Epithelial cell of esophagus (primary cell): ENCODE results near the gene C19orf38.

ENCODE experiments used
- DNase-seq: peaks from one replicate; pipeline ENCODE4 v3.0.0; 2010; ENCODE audit warnings: low read depth
- H3K4me3 ChIP-seq: 2 replicates; pipeline ENCODE4 v1.5.1; 2011; ENCODE audit warnings: mild to moderate bottlenecking, low read length, control low read depth
- TF ChIP-seq, protein P1 (sequence below): IDR thresholded peaks from 2 replicates; pipeline ENCODE4 v1.5.1; 2011; ENCODE audit warnings: low read depth, mild to moderate bottlenecking, low read length, control low read depth, inconsistent platforms; ENCODE audit not compliant: insufficient read depth; ENCODE audit errors: missing control alignments

The C19orf38 gene, protein sequence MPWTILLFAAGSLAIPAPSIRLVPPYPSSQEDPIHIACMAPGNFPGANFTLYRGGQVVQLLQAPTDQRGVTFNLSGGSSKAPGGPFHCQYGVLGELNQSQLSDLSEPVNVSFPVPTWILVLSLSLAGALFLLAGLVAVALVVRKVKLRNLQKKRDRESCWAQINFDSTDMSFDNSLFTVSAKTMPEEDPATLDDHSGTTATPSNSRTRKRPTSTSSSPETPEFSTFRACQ

DNA sequence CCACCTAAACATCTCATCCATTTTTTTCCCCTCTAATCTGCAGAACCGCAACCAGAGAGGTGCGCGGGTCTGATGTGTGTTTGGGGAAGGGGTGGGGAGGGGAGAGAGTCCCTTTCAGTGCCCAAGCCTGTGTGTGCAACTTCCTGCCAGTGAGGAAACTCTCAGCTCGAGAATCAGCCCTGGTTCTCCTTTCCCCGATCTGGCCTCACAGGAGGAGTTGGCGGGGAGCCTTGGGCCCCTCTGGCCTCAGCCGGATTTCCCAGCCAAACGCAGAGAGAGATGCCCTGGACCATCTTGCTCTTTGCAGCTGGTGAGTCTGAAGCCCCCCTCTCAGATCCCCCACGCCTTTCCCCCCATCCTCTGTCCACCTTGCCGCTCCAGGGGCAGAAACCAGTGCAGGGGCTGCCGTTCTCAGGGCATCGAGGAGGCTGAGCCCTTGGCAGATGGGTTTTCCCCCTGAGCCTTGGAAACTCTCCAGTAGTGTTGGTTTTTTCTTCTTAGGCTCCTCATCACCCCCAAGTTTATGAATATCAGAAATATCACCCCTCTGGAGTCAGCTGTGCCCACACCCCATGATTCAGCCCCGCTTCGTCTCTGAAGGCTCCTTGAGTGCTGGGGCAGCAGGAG, at the start of gene C19orf38:
Gene C19orf38 (plus strand): TSS at position 186 of the 627 bp plus-strand sequence. CDS start 94 bp downstream, at position 280.
- DNase-seq: no peak
- TF ChIP-seq, protein P1, sequence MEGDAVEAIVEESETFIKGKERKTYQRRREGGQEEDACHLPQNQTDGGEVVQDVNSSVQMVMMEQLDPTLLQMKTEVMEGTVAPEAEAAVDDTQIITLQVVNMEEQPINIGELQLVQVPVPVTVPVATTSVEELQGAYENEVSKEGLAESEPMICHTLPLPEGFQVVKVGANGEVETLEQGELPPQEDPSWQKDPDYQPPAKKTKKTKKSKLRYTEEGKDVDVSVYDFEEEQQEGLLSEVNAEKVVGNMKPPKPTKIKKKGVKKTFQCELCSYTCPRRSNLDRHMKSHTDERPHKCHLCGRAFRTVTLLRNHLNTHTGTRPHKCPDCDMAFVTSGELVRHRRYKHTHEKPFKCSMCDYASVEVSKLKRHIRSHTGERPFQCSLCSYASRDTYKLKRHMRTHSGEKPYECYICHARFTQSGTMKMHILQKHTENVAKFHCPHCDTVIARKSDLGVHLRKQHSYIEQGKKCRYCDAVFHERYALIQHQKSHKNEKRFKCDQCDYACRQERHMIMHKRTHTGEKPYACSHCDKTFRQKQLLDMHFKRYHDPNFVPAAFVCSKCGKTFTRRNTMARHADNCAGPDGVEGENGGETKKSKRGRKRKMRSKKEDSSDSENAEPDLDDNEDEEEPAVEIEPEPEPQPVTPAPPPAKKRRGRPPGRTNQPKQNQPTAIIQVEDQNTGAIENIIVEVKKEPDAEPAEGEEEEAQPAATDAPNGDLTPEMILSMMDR: no peak
- H3K4me3 ChIP-seq: no peak within 1 kb of the TSS

DNA sequence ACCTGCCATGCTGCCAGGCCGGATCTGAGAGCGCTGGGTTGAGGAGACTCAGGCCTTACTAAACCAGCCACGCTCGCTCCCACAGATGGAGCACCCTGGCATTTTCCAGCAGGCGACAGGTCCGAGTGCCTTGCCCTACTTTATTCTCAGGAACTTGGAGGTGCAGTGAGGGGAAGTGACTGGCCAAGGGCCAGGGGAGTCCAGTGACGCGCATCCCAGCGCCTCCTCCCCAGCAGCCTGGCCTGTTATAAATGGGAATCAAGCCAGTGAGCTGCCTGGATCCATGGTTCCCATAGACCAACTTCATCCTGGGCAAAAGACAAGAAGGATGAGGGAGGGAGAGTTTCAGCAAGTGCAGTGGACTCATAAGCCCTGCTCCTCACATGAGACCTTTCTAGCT, 47.7 kb upstream of the C19orf38 start:
- H3K4me3 ChIP-seq: no peak overlapping the region
- TF ChIP-seq, protein P1: no peak
- no peak for DNase-seq

DNA sequence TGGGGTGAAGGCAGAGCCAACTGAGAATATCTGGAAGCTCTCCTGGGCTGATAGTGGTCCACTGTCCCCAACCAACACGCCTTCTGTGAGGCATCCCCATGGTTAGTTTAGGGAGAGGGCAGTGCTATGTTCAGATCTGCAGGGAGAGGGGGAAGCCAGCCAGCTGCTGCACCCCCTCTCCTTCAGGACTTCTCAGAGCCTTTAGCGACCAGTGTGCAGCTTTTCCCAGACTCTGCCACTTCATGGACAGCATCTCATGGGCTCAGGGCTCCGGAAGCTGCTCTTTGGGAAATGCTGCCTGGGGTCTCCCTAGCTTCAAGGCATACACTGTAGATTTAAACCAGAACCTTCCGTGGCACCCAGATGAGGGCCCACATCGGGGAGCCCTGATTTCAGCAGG, 45.7 kb upstream of the C19orf38 start:
- DNase-seq: no peak
- H3K4me3 ChIP-seq: no peak overlapping the region
- TF ChIP-seq, protein P1: no peak

DNA sequence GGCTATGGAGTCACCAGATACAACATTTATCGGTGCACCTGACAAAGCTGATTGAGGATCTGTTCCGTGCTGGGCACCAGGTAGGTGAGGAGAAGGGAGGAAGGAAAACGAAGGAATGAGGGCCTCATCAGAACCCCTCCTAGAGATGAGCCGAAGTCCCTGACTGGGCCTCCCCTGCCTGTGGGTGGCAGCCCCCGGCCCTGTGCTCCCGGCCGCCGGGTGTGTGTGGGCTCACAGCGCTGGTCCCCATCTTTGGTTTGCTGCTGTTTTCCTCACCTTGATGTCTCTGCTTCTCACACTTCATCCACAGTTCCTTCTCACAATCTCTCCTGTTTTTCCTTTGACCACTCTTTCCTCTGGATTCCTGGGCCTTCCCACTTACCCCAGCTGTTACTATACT, 45.0 kb upstream of the C19orf38 start:
- DNase-seq: no peak
- TF ChIP-seq, protein P1: no peak
- H3K4me3 ChIP-seq: no peak overlapping the region

DNA sequence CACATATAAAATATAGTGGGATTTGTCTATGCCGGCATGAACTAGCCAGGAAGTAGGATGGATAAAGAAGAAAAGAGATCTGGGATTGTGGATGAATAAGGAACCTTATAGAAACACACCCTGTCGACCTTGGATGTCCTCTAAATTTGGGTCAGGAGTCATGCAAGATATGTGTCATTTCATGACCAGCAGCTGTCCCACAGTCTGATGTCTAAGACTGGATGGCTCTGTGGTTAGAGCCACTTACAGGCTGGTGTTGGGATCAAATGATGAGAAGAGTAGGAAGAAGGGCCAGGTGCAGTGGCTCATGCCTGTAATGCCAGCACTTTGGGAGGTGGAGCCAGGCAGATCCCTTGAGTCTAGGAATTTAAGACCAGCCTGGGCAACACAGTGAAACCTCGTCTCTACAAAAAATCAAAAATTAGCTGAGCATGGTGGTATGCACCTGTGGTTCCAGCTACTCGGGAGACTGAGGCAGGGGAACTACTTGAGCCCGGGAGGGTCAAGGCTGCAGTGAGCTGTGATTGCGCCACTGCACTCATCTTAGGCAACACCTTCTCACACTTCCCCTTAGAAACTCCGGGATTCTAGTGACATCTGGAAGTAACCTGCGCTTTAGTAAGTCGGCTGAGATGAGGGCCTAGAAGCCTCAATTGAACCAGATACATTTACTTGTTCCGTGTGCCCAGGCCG, 43.0 kb upstream of the C19orf38 start:
- DNase-seq: no peak
- TF ChIP-seq, protein P1: no peak

DNA sequence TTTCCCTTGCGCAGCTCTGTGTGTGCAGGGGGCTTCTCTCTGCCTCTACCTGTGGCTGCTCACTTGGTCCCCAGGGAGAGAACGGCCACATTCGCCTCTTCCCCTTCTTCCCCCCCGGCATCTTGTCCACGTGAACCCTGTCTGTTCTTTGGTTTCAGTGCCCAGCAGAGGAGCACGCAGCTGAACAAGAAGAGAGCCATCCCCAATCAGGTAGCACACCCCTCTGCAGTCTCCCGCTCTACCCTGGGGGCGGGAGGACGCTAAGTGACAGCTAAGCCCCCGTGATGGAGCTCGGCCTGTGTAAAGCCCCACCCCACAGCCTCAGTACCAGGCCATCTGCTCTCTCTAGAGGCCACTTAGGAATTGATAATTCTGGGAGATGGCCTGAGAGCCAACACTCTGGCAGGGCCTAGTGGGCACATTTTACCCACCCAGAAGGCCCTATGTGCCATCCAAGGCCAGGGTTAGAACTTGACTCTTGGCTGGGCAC, 42.4 kb upstream of the C19orf38 start:
- TF ChIP-seq, protein P1: no peak
- H3K4me3 ChIP-seq: no peak overlapping the region

More for the DNA sequence above, 43.0 kb upstream of the C19orf38 start:
- no peak overlapping the region for H3K4me3 ChIP-seq

More for the DNA sequence above, 42.4 kb upstream of the C19orf38 start:
- DNase-seq: no peak
